H1 (cell line): ENCODE measurements around the gene LRRC45. TPM values are rescaled to one million over a fixed set of nuclear protein-coding genes. Genes with fewer than 3 reads are reported as not detected.

Experiments
- CTCF ChIA-PET: fragments of 300-600 bp; sonication (Branson Sonifier 250); formaldehyde crosslinking; loops from one replicate; lab custom pipeline; 2021; ENCODE audit not compliant: partially characterized antibody; lab: Charles Lee
- POLR2A ChIA-PET: fragments of 300-600 bp; sonication (Branson Sonifier 250); formaldehyde crosslinking; loops from one replicate; lab custom pipeline; 2021; ENCODE audit warnings: inconsistent platforms; ENCODE audit not compliant: partially characterized antibody; lab: Charles Lee
- DNase-seq, 2 experiments: peaks; one replicate each; pipeline versions ENCODE4 v3.0.0 to v3.0.0-alpha.2; 2010 to 2022; ENCODE audit warnings: low spot score in 2 of 2, low read depth in 1 of 2, mixed read lengths in 1 of 2
- FAIRE-seq: peaks from 2 replicates; lab custom pipeline; 2011; peaks lifted over from hg19 to GRCh38; lab: Jason Lieb, UNC
- H2AFZ ChIP-seq: 2 replicates; pipeline ENCODE4 v1.8.1; 2012; ENCODE audit warnings: low read length, inconsistent platforms
- H2AK5ac ChIP-seq: 2 replicates; pipeline ENCODE4 v1.6.1; 2013; ENCODE audit warnings: low read depth, low read length
- H2BK120ac ChIP-seq: replicated peaks from 2 replicates; pipeline ENCODE3; 2013; ENCODE audit warnings: low read depth, low read length, inconsistent platforms
- H2BK12ac ChIP-seq: 2 replicates; pipeline ENCODE4 v1.6.1; 2013; ENCODE audit warnings: low read depth, low read length
- H2BK15ac ChIP-seq: 2 replicates; pipeline ENCODE4 v1.6.1; 2013; ENCODE audit warnings: low read length
- H2BK20ac ChIP-seq: 2 replicates; pipeline ENCODE4 v1.6.1; 2013; ENCODE audit warnings: low read length
- H2BK5ac ChIP-seq: 2 replicates; pipeline ENCODE4 v1.6.1; 2013; ENCODE audit warnings: low read depth, low read length
- H3K14ac ChIP-seq: 2 replicates; pipeline ENCODE4 v1.6.1; 2013; ENCODE audit warnings: inconsistent platforms; ENCODE audit not compliant: insufficient read length
- H3K18ac ChIP-seq: 2 replicates; pipeline ENCODE4 v1.6.1; 2013; ENCODE audit warnings: low read length; ENCODE audit errors: extremely low read depth
- H3K23ac ChIP-seq: 2 replicates; pipeline ENCODE4 v1.6.1; 2013; ENCODE audit warnings: inconsistent platforms; ENCODE audit not compliant: insufficient read length
- H3K23me2 ChIP-seq: 2 replicates; pipeline ENCODE4 v1.6.1; 2013; ENCODE audit warnings: low read depth, low read length
- H3K27ac ChIP-seq: 2 replicates; pipeline ENCODE4 v1.6.1; 2011; ENCODE audit warnings: low read depth, low read length, inconsistent platforms
- H3K27me3 ChIP-seq, 4 experiments: replicated peaks in 1 of 4; 1 replicate in 1 of 4; 2 replicates in 3 of 4; pipeline versions ENCODE4 v1.6.1 to v1.8.1; 2011 to 2013; ENCODE audit warnings: low read length in 3 of 4, mild to moderate bottlenecking in 3 of 4, inconsistent platforms in 2 of 4, mixed read lengths in 2 of 4, moderate library complexity in 1 of 4; ENCODE audit not compliant: control insufficient read depth in 3 of 4, insufficient read depth in 3 of 4; ENCODE audit errors: extremely low read depth in 1 of 4
- H3K36me3 ChIP-seq, 4 experiments: 2 replicates each; pipeline versions ENCODE4 v1.6.1 to v1.8.1; 2011 to 2013; ENCODE audit warnings: mild to moderate bottlenecking in 4 of 4, low read length in 3 of 4, moderate library complexity in 2 of 4, control low read depth in 1 of 4, inconsistent platforms in 1 of 4; ENCODE audit not compliant: insufficient read depth in 4 of 4, control insufficient read depth in 2 of 4
- H3K4ac ChIP-seq: replicated peaks from 2 replicates; pipeline ENCODE3; 2013; ENCODE audit warnings: low read length, low read depth, mixed read lengths, inconsistent platforms; ENCODE audit not compliant: insufficient read length
- H3K4me1 ChIP-seq, 4 experiments: replicated peaks in 1 of 4; 1 replicate in 1 of 4; 2 replicates in 3 of 4; pipeline versions ENCODE4 v1.6.1 to v1.8.1; 2011 to 2013; ENCODE audit warnings: low read length in 3 of 4, inconsistent platforms in 2 of 4, mixed read lengths in 1 of 4; ENCODE audit not compliant: insufficient read depth in 4 of 4, control insufficient read depth in 3 of 4
- H3K4me2 ChIP-seq, 2 experiments: 2 replicates each; pipeline versions ENCODE4 v1.6.1 to v1.8.1; 2011 to 2013; ENCODE audit warnings: low read depth in 2 of 2, low read length in 2 of 2, control low read depth in 1 of 2, inconsistent platforms in 1 of 2, mild to moderate bottlenecking in 1 of 2; ENCODE audit not compliant: insufficient read depth in 1 of 2
- H3K4me3 ChIP-seq, 4 experiments: fragments of 200-600, 300-600 bp in 1 of 4; sonication (generic), shearing (Covaris generic), sonication (Bioruptor Twin) in 1 of 4; 2 replicates each; pipeline versions ENCODE4 v1.5.1 to v1.8.1; 2011 to 2016; ENCODE audit warnings: low read length in 4 of 4, low read depth in 3 of 4, control low read depth in 2 of 4, inconsistent platforms in 2 of 4, mild to moderate bottlenecking in 2 of 4, mixed read lengths in 1 of 4, moderate library complexity in 1 of 4; ENCODE audit not compliant: insufficient read depth in 2 of 4; ENCODE audit errors: extremely low read depth in 1 of 4
- H3K56ac ChIP-seq: replicated peaks from 2 replicates; pipeline ENCODE3; 2013; ENCODE audit warnings: low read depth, mild to moderate bottlenecking, mixed read lengths, low read length, inconsistent platforms; ENCODE audit not compliant: insufficient read length
- H3K79me1 ChIP-seq: 2 replicates; pipeline ENCODE4 v1.6.1; 2013; ENCODE audit warnings: low read depth, low read length, control low read depth
- H3K79me2 ChIP-seq, 2 experiments: 2 replicates each; pipeline versions ENCODE4 v1.6.1 to v1.8.1; 2012 to 2013; ENCODE audit warnings: low read length in 2 of 2, mild to moderate bottlenecking in 2 of 2, inconsistent platforms in 1 of 2; ENCODE audit not compliant: insufficient read depth in 2 of 2, control insufficient read depth in 1 of 2
- H3K9ac ChIP-seq, 4 experiments: replicated peaks in 1 of 4; 1 replicate in 1 of 4; 2 replicates in 3 of 4; pipeline versions ENCODE4 v1.6.1 to v1.8.1; 2011 to 2013; ENCODE audit warnings: low read depth in 3 of 4, low read length in 3 of 4, control low read depth in 2 of 4, mild to moderate bottlenecking in 2 of 4, moderate library complexity in 2 of 4, inconsistent platforms in 1 of 4; ENCODE audit errors: extremely low read depth in 1 of 4
- H3K9me3 ChIP-seq, 2 experiments: 2 replicates each; pipeline versions ENCODE4 v1.6.1 to v1.8.1; 2012 to 2013; ENCODE audit warnings: mild to moderate bottlenecking in 2 of 2, moderate library complexity in 2 of 2, control low read depth in 1 of 2, inconsistent platforms in 1 of 2, low read depth in 1 of 2, low read length in 1 of 2, mixed read lengths in 1 of 2; ENCODE audit not compliant: insufficient read depth in 2 of 2
- H4K20me1 ChIP-seq, 2 experiments: replicated peaks in 1 of 2; 2 replicates each; pipeline versions ENCODE3 to v1.8.1; 2011 to 2013; ENCODE audit warnings: inconsistent platforms in 2 of 2, low read length in 2 of 2, mild to moderate bottlenecking in 1 of 2; ENCODE audit not compliant: insufficient read depth in 2 of 2, control insufficient read depth in 1 of 2
- H4K5ac ChIP-seq: 2 replicates; pipeline ENCODE4 v1.6.1; 2013; ENCODE audit warnings: low read length, low read depth, mixed read lengths, inconsistent platforms; ENCODE audit not compliant: insufficient read length
- H4K8ac ChIP-seq: 2 replicates; pipeline ENCODE4 v1.8.0; 2013; ENCODE audit warnings: mild to moderate bottlenecking, moderate library complexity, low read length, inconsistent platforms; ENCODE audit not compliant: insufficient read depth; ENCODE audit errors: extremely low read depth
- H4K91ac ChIP-seq: replicated peaks from 2 replicates; pipeline ENCODE3; 2013; ENCODE audit warnings: low read length, mixed read lengths, inconsistent platforms; ENCODE audit not compliant: insufficient read length
- CTCF ChIP-seq, 3 experiments: IDR thresholded peaks; 1 replicate in 2 of 3; 2 replicates in 1 of 3; pipeline versions ENCODE4 v1.5.1 to v1.6.1; 2011; ENCODE audit warnings: low read length in 3 of 3, mild to moderate bottlenecking in 3 of 3, inconsistent platforms in 2 of 3, low read depth in 1 of 3, moderate library complexity in 1 of 3; ENCODE audit not compliant: insufficient read depth in 1 of 3; ENCODE audit errors: control extremely low read depth in 1 of 3
- SIX5 ChIP-seq: IDR thresholded peaks from 2 replicates; pipeline ENCODE4 v1.6.1; 2011; ENCODE audit warnings: mild to moderate bottlenecking, low read depth, low read length
- WGBS, 2 experiments: shearing (Covaris generic) in 1 of 2; methylation state at CpG; one replicate each; pipeline versions ENCODE4 v1.1.6 to v1.1.7; 2013 to 2015; ENCODE audit warnings: low lambda C conversion rate in 2 of 2, mixed read lengths in 2 of 2, inconsistent platforms in 1 of 2, low coverage in 1 of 2, missing lambda C conversion rate in 1 of 2; ENCODE audit not compliant: insufficient replicate concordance in 2 of 2, insufficient coverage in 1 of 2, insufficient read length in 1 of 2; ENCODE audit errors: extremely low coverage in 1 of 2, missing lambda C conversion rate in 1 of 2; 5-methylcytosine and 5-hydroxymethylcytosine counted together
- polyA plus RNA-seq, 7 experiments: library from polyadenylated mRNA; depleted of rRNA in 3 of 7; stranded (reverse) in 5 of 7; unstranded in 2 of 7; fragments of >200 nt in 5 of 7; fragments of 200-250 nt in 2 of 7; gene quantifications; 1 replicate in 5 of 7; 2 replicates in 1 of 7; 4 replicates in 1 of 7; pipeline versions ENCODE4 v1.2.1 to v1.2.3, GENCODE V29; 2011 to 2013; ENCODE audit warnings: missing spikeins in 2 of 7, mixed read lengths in 2 of 7
- total RNA-seq: library from RNA; stranded (reverse); fragmentation: NEBNext Ultra II Directional; extraction: Animal tissue kit (Norgen Biotek cat#: 25700); gene quantifications from 2 replicates; pipeline ENCODE4 v1.2.1, GENCODE V29; 2021

LRRC45 gene
- total and polyA plus RNA-seq, 2 of the 8 experiments (the other 6 are each of a cell fraction or from before 2014, with no cell fraction given) = 11.5 to 29.0 TPM

GRCh38 chr17:81999976-82000802, 22.9 kb upstream of the LRRC45 start:
- no peak for FAIRE-seq
- TF ChIP-seq SIX5 (no peak), CTCF (IDR thresholded peaks at IDR 0.05; ENCODE audit: control extremely low read depth in 1 of 3, insufficient read depth in 1 of 3, low read depth in 1 of 3, low read length in 3 of 3) (peak; percentile 21 to 31 (median 24); a peak in 3 of 4 replicates)
- no peak overlapping the region for H3K4ac ChIP-seq
- H3K27me3 ChIP-seq = no peaks in the 10 kb centered on the region
- peak in 1 of 2 experiments; percentile 58 for DNase-seq
- no peak overlapping the region for H2BK5ac ChIP-seq
- 94% methylated on average over 33 of the region's 36 CpGs; no CpG with 5 or more reads in 1 of the 2 experiments for WGBS, 2 experiments
- ChIA-PET POLR2A (no interaction called here), CTCF (no interaction called here)
- peaks cover 0 to 4% of the 10 kb centered on the region in 2 experiments for H4K20me1 ChIP-seq
- no peak overlapping the region for H2BK20ac ChIP-seq
- H2BK12ac ChIP-seq = no peak overlapping the region
- H3K23ac ChIP-seq = no peak overlapping the region
- no peaks in the 10 kb centered on the region for H3K36me3 ChIP-seq
- H3K4me1 ChIP-seq = no peaks in the 10 kb centered on the region
- no peak overlapping the region for H4K8ac ChIP-seq
- no peak overlapping the region for H3K9ac ChIP-seq
- H4K91ac ChIP-seq = no peak overlapping the region
- H3K56ac ChIP-seq = no peak overlapping the region
- H3K27ac ChIP-seq = no peak overlapping the region
- no peak overlapping the region for H3K4me2 ChIP-seq
- H3K18ac ChIP-seq = no peak overlapping the region
- no peak overlapping the region for H3K4me3 ChIP-seq
- H3K79me1 ChIP-seq = peaks cover 3% of the 10 kb centered on the region; the same call in 1 of the 2 replicates
- no peak overlapping the region for H2AK5ac ChIP-seq
- no peak overlapping the region for H3K14ac ChIP-seq
- H2AFZ ChIP-seq = no peak overlapping the region
- no peak overlapping the region for H4K5ac ChIP-seq
- H3K23me2 ChIP-seq = no peaks in the 10 kb centered on the region
- no peak overlapping the region for H2BK15ac ChIP-seq
- no peak overlapping the region for H2BK120ac ChIP-seq
- H3K9me3 ChIP-seq = no peaks in the 10 kb centered on the region
- no peaks in the 10 kb centered on the region for H3K79me2 ChIP-seq
